Mesodermal cell (in vitro differentiated cells): ENCODE measurements around the gene STXBP1.

Experiments
- H3K27ac ChIP-seq: 2 replicates; pipeline ENCODE4 v1.7.0; 2013; ENCODE audit warnings: mild to moderate bottlenecking, low read depth, low read length, moderate library complexity; ENCODE audit not compliant: severe bottlenecking
- H3K36me3 ChIP-seq: 2 replicates; pipeline ENCODE4 v1.7.1; 2013; ENCODE audit warnings: mild to moderate bottlenecking, low read length, moderate library complexity; ENCODE audit not compliant: control insufficient read depth, insufficient read depth
- H3K4me1 ChIP-seq: one replicate; pipeline ENCODE4 v1.7.1; 2013; ENCODE audit warnings: mild to moderate bottlenecking, low read length; ENCODE audit not compliant: insufficient read depth, control insufficient read depth, poor library complexity, severe bottlenecking
- H3K4me3 ChIP-seq: 2 replicates; pipeline ENCODE4 v1.7.0; 2013; ENCODE audit warnings: low read length, control low read depth, mild to moderate bottlenecking; ENCODE audit not compliant: insufficient read depth, poor library complexity, severe bottlenecking; ENCODE audit errors: extremely low read depth
- H3K9me3 ChIP-seq: 2 replicates; pipeline ENCODE4 v1.7.1; 2013; ENCODE audit warnings: mild to moderate bottlenecking, low read length, moderate library complexity; ENCODE audit not compliant: control insufficient read depth
- WGBS, 2 experiments: methylation state at CpG; one replicate each; pipeline ENCODE4 v1.1.5; 2013; ENCODE audit warnings: missing lambda C conversion rate in 2 of 2; ENCODE audit not compliant: insufficient coverage in 2 of 2; 5-methylcytosine and 5-hydroxymethylcytosine counted together

STXBP1 gene

GRCh38 chr9:127739614-127740330 is 127.7 kb downstream of the STXBP1 start:
- H3K4me3 ChIP-seq: no peak overlapping the region
- WGBS, 2 experiments: 82 to 88% methylated on average over 16 of the region's 19 CpGs
- H3K36me3 ChIP-seq: peaks cover 9% of the 10 kb centered on the region
- H3K9me3 ChIP-seq: no peaks in the 10 kb centered on the region
- H3K4me1 ChIP-seq: peaks cover 6% of the 10 kb centered on the region
- H3K27ac ChIP-seq: no peak overlapping the region

- Histone ChIP-seq H3K4me3 (peak overlapping the region; percentile 36), H3K9me3 (no peaks in the 10 kb centered on the region), H3K4me1 (peaks cover 6% of the 10 kb centered on the region), H3K36me3 (peaks cover 18% of the 10 kb centered on the region), H3K27ac (peak overlapping the region; percentile 75)
- WGBS, 2 experiments: 9 to 10% methylated on average over 26 to 30 of the region's 38 CpGs
Measured at GRCh38 chr9:127741831-127742434, 129.9 kb downstream of the STXBP1 start.
